A673 (cell line): Measurements from ENCODE around the gene PMP22. TPM values are rescaled to one million over a fixed set of nuclear protein-coding genes. Genes with fewer than 3 reads are reported as not detected.
A peak's percentile ranks its signal among the peaks of the same experiment; 100 is the strongest.

Experiments used
- BruUV-seq: library from RNA; stranded (reverse); fragments of 400-500 nt; replicated peaks from 2 replicates; lab custom pipeline; 2021; lab: Mats Ljungman, UMichigan
- CTCF ChIA-PET: fragments of 300-600 bp; sonication (Branson Sonifier 250); formaldehyde crosslinking; loops from one replicate; lab custom pipeline; 2022; ENCODE audit warnings: antibody characterized with exemption; lab: Charles Lee
- POLR2A ChIA-PET: fragments of 300-600 bp; sonication (Branson Sonifier 250); formaldehyde crosslinking; loops from one replicate; lab custom pipeline; 2022; ENCODE audit warnings: antibody characterized with exemption; ENCODE audit not compliant: low non-redundant PET; lab: Charles Lee
- DNase-seq: peaks from one replicate; pipeline ENCODE4 v3.0.0-alpha.2; 2015; ENCODE audit warnings: low spot score
- H3K27ac ChIP-seq: fragments of 200-600 bp; sonication (generic); 2 replicates; pipeline ENCODE4 v1.5.1; 2016; ENCODE audit warnings: mixed run types, low read depth, mild to moderate bottlenecking, mixed read lengths, antibody characterized with exemption, low read length; ENCODE audit not compliant: poor library complexity, severe bottlenecking
- H3K27me3 ChIP-seq: fragments of 200-600 bp; sonication (generic); replicated peaks from 2 replicates; pipeline ENCODE4 v1.6.1; 2017; ENCODE audit warnings: mixed run types, low read depth, mild to moderate bottlenecking, mixed read lengths, antibody characterized with exemption, low read length; ENCODE audit not compliant: insufficient read depth, poor library complexity
- H3K36me3 ChIP-seq: fragments of 200-600 bp; sonication (generic); 2 replicates; pipeline ENCODE4 v1.6.1; 2016; ENCODE audit warnings: mixed run types, mild to moderate bottlenecking, mixed read lengths, antibody characterized with exemption, low read length; ENCODE audit not compliant: insufficient read depth, poor library complexity, severe bottlenecking
- H3K4me1 ChIP-seq: fragments of 200-600 bp; sonication (generic); 2 replicates; pipeline ENCODE4 v1.6.1; 2017; ENCODE audit warnings: mixed run types, mild to moderate bottlenecking, mixed read lengths, antibody characterized with exemption, low read length; ENCODE audit not compliant: insufficient read depth, poor library complexity, severe bottlenecking
- H3K4me3 ChIP-seq: fragments of 200-600 bp; sonication (generic); 2 replicates; pipeline ENCODE4 v1.5.1; 2016; ENCODE audit warnings: low read depth, mixed run types, mild to moderate bottlenecking, mixed read lengths, low read length; ENCODE audit not compliant: poor library complexity, severe bottlenecking
- H3K9me3 ChIP-seq: fragments of 200-600 bp; sonication (generic); 2 replicates; pipeline ENCODE4 v1.6.1; 2016; ENCODE audit warnings: mixed run types, low read depth, mild to moderate bottlenecking, mixed read lengths, antibody characterized with exemption, low read length; ENCODE audit not compliant: poor library complexity, severe bottlenecking
- CTCF ChIP-seq: fragments of 300-800, 200-600 bp; sonication (generic); conservative IDR thresholded peaks from 2 replicates; pipeline ENCODE4 v1.5.1; 2017; ENCODE audit warnings: low read depth, mild to moderate bottlenecking, antibody characterized with exemption, low read length, moderate library complexity, mixed read lengths
- EZH2 ChIP-seq: fragments of 200-600 bp; sonication (generic); IDR thresholded peaks from 2 replicates; pipeline ENCODE4 v1.6.1; 2017; ENCODE audit warnings: borderline replicate concordance, low read depth, mild to moderate bottlenecking, mixed read lengths, antibody characterized with exemption, low read length; ENCODE audit not compliant: poor library complexity, severe bottlenecking
- intact Hi-C: fragments of 100-400 bp; cut with micrococcal nuclease; formaldehyde crosslinking; loops from one replicate; pipeline ENCODE4 v1.10.0; 2022; ENCODE audit not compliant: unreplicated experiment
- total RNA-seq: library from RNA; stranded (reverse); gene quantifications from 2 replicates; pipeline ENCODE4 v1.2.3, GENCODE V29; 2021

The PMP22 gene
- total RNA-seq, 1 experiment from 2014 or later: not detected

GRCh38 chr17:15257796-15258512 lies 7.2 kb downstream of the PMP22 start:
- no peak overlapping the region for H3K4me3 ChIP-seq
- TF ChIP-seq CTCF (no peak), EZH2 (no peak)
- H3K9me3 ChIP-seq: no peaks in the 10 kb centered on the region
- H3K27ac ChIP-seq: no peak overlapping the region
- H3K4me1 ChIP-seq: no peaks in the 10 kb centered on the region
- no peaks in the 10 kb centered on the region for H3K36me3 ChIP-seq
- CTCF ChIA-PET: interaction anchor here (1.0 to 1.3 kb wide), 2 partner anchors 245 kb away, joined by 4 to 10 read pairs; no protein-coding TSS in a partner anchor
- peaks cover 30% of the 10 kb centered on the region for H3K27me3 ChIP-seq
- BruUV-seq: no TSS peak
- POLR2A ChIA-PET: no interaction called here
- DNase-seq: no peak
- intact Hi-C loops: no loop called here

- no peaks in the 10 kb centered on the region for H3K36me3 ChIP-seq
- BruUV-seq: no TSS peak
- intact Hi-C loops: no loop called here
- POLR2A ChIA-PET: no interaction called here
- no peak overlapping the region for H3K4me3 ChIP-seq
- peaks cover 24% of the 10 kb centered on the region for H3K27me3 ChIP-seq
- H3K9me3 ChIP-seq: no peaks in the 10 kb centered on the region
- CTCF ChIA-PET: interaction anchor here (1.3 kb wide), 1 partner anchor 245 kb away, joined by 4 read pairs; no protein-coding TSS in a partner anchor
- no peaks in the 10 kb centered on the region for H3K4me1 ChIP-seq
- DNase-seq: peak; percentile 80
- no peak for TF ChIP-seq EZH2
- peak; percentile 84 for TF ChIP-seq CTCF
- H3K27ac ChIP-seq: no peak overlapping the region
Measured at GRCh38 chr17:15257258-15257788, 7.8 kb downstream of the PMP22 start.

DNA sequence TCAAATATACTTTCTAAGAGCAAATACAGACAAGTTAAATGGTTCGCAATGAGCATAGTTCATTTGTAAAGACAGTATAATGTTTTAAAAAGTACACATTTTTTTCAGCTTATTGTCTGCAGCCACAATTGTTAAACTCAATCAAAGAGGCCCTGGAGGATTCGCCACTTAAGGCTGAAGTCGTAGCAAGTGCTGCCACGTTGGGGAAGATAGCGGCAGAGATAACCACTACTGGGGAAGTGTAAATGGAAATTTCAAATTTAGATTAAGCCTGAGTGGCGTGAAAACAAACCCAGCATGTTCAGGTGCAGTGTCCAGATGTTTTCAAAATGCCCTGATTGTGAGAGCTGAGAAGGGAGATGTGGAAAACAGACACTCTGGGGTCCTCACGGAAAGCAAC lies 8.4 kb downstream of the PMP22 start:
- CTCF ChIA-PET: interaction anchor here (1.3 kb wide), 1 partner anchor 246 kb away, joined by 4 read pairs; no protein-coding TSS in a partner anchor
- POLR2A ChIA-PET: no interaction called here
- Histone ChIP-seq H3K4me3 (no peak overlapping the region), H3K4me1 (no peaks in the 10 kb centered on the region), H3K27me3 (peaks cover 17% of the 10 kb centered on the region), H3K36me3 (no peaks in the 10 kb centered on the region), H3K27ac (no peak overlapping the region), H3K9me3 (no peaks in the 10 kb centered on the region)
- BruUV-seq: no TSS peak
- intact Hi-C loops: no loop called here
- no peak for DNase-seq
- TF ChIP-seq EZH2: no peak
- no peak for TF ChIP-seq CTCF
